GM18951 (cell line): ENCODE measurements around the gene CLBA1.

Source experiments
- POLR2A ChIP-seq: IDR thresholded peaks from 4 replicates; pipeline ENCODE4 v1.6.1; 2011; ENCODE audit warnings: mild to moderate bottlenecking; ENCODE audit not compliant: insufficient read length, insufficient read depth; ENCODE audit errors: extremely low read depth
- in situ Hi-C: fragments of 300-500 bp; cut with MboI; formaldehyde crosslinking; loops from one replicate; pipeline ENCODE4 v1.12.0; 2022; ENCODE audit warnings: low sequenced_read_pairs, mixed read lengths, inconsistent platforms; ENCODE audit not compliant: unreplicated experiment

The CLBA1 gene

DNA sequence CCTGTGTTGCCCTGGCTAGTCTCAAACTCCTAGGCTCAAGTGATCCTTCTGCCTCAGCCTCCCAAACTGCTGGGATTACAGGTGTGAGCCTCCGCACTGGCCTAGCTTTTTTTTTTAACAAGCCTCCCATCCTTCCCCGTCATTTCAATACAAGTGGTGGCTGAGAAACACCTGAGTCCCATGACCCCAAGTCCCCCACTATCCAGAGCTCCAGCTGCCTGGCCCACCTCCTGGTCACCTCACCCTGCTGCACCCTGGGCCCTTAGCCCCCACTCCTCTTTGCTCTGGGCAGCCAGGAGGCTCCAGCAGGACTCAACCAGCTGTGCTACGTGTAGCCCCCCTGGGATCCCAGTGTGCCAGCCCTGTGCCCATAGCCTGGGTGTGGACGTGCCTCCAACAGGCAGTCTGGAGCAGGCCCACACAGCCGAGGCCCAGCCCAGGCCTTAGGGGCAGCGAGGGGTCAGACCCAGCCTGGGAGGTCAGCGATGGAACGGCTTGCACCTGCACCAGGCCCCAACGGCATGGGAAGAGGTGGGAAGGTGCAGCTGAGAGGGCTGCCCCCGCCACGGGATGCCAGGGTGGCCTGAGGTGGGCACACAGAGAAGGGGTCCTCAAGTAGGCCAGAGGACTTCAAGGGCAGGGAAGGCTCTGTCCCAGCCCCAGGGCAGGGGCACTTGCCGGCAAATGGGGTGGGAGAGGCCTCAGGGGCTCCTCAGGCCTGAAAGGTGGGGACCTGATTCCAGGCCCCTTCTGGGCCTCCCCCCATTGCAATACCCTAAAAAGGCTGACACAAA lies 13.9 kb upstream of the CLBA1 start:
- no peak for TF ChIP-seq POLR2A
- in situ Hi-C loops, result loop anchor here (5.0 kb wide), 1 partner anchor 76 kb away; no protein-coding TSS in a partner anchor

DNA sequence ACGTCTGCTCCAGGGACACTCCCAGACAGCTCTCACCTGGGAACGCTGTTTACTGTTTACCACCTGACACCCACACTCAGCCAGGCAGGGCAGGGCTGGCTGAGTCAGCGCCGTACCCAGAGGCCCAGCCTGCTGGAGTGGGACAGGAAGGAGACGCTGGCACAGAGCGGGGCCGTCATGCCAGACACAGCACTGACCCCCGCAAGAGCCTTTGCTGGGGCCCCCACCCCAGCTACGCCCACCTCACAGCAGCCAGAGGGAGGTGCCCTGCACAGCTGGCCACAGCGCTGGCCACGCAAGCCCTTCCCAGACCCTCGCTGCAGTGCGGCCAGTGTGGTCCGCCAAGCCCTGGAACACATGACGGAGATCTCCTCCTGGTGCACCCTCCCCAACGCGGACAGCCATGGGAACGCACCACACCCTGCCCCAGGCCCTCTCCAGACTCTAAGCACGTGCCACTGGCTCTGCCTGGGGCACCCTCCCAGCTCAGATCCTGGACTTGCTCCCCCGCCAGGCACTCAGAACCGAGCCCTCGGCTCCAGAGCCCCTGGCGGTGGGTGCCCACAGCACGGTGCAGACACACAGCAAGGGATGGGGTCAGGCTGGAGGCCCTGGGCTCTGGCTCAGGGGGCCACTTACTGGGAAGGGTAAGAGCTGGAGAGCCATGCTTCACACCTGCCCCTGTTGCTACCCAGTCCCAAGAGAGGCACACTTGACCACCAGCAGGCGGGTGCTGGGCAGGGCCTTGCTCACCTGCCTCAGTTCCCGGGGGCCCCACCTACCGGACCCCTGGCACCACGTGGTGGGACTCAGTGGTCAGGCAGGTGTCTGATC lies 13.1 kb upstream of the CLBA1 start:
- in situ Hi-C loops, result loop anchor here (5.0 kb wide), 1 partner anchor 75 kb away; no protein-coding TSS in a partner anchor
- TF ChIP-seq POLR2A, result no peak

DNA sequence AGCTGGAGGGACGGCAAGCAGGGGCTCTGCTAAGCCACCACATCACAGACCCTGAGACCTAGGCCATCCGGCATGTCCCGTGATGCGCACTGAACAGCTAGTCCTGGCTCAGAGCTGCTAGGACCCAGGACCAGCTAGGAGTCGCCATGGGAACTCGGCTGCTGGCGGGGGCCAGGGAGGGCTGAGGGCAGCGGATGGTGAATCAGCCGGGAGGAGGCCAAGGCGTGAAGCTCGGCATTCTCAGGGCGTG lies 12.5 kb upstream of the CLBA1 start:
- in situ Hi-C loops, result loop anchor here (5.0 kb wide), 1 partner anchor 74 kb away; no protein-coding TSS in a partner anchor
- TF ChIP-seq POLR2A, result no peak

DNA sequence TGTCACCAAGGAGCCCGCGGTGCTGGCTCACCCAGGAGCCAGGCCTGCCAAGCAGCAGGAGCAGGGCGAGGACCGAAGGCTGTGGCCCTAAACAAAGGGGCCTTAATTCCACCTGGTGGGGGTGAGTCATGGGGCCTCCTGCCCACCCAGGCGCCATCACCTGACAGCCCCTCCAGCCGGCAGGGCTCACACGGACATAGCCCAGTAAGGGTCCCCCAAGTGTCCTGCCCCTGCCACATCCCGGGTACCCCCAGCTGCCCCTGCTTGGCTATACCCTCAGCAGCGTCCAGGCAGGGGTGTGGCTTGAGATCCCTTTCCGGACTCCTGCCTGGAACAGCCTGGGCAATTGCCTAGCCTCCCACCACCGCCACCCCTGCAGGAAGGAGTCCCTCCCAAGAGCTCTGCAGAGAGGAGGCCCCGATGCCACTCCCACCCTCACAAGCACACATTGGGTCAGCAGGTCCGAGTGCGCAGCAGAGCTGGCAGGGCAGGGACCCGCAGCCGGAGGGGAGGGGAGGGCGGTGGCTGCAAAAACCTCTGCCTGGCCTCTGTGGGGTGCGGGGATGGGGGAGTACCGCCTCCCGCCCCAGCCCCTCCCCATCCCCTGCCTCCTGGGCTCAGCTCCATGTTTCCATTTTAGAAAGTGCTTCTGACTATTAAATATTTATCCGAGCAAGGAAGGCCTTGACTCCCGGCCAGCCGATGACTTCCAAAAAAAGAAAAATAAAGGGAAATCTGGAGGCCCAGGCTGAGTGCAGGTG lies 12.0 kb upstream of the CLBA1 start:
- no peak for TF ChIP-seq POLR2A
- in situ Hi-C loops, result loop anchor here (5.0 kb wide), 1 partner anchor 74 kb away; no protein-coding TSS in a partner anchor

DNA sequence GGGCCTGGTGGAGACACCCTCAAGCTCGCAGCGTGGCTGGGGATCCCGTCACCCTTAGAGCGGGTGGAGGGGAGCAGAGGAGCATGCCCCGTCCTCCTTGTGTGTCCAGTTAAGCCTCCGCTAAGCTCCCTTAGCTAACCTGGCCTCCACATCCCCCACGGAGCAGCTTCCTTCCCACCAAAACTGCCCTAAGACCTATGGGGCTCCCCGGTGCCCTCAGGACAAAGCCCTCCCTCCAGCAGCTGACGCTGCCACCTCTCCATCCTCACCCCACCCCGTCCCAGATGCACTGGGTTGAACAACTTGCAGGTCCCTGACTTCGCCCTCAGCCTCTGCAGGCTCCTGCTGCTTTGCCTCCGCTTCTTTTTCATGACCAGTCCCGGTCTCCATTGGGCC lies 11.4 kb upstream of the CLBA1 start:
- in situ Hi-C loops, result loop anchor here (5.0 kb wide), 1 partner anchor 73 kb away; no protein-coding TSS in a partner anchor
- TF ChIP-seq POLR2A, result no peak

DNA sequence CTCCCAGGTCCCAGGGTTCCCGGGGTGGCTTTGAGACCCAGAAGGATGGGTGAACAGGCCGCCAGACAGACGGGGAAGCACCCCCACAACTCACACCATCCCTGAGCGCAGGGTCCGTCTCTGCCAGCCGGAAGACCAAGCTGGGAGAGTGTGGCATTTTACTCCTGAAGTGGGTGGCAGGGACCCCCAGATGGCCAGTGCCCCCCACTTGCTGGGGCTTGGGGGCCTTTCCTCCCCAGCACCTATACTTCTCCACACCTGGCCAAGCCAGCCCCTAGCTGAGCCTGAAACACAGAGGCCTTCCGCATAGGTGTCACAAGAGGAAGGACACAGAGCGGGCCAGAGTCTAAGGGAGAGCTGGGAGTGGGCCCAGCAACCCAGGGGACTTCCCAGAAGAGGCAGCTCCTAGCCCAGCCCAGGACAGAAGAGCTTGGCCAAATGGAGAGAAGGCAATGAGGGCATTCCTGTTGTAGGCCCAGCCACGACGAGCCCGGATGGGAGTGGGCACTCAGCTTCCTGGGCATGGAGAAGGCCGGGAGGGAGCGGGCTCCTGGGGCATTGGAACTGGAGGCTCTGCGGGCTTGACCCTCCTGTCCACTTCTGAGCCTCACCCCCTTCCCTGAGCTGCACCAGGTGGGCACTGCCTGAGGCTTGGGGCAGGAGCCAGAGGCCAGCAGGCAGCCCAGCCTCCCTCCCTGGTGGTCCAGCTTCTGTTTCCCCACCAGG lies 10.8 kb upstream of the CLBA1 start:
- TF ChIP-seq POLR2A, result no peak
- in situ Hi-C loops, result loop anchor here (5.0 kb wide), 1 partner anchor 72 kb away; no protein-coding TSS in a partner anchor

DNA sequence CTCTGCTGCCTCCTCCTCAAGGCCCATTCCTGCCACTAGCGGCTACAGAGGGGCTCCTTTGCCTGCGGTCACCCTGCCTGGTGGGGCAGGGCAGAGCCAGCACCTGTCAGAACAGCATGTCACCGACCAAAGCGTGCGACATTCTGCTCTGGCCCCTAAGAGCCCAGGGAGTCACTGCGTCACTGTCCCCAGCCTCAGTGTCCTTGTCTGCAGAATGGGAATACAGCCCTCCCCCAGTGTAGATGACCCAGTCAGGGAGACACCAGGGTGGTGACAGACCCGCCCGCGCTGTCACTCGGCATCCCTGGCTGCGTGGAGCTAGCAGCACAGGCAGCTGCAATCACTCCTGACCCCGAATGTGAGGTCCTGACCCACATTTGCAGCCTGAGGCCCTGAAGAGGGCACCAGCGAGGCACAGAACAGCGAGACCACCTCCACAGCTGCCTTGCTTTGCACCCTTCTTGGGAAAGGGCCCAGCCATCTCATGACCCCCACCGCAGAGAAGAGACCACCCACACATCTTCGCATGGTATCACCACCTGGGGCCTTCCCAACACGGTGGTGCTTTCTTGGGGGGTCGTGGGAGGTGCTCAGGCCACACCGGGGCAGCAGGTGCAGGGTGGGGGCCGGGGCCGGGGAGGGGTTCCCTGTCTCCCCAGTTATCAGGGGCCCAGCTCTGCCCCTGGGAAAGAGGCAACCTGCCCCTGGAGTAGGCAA lies 9.9 kb upstream of the CLBA1 start:
- no peak for TF ChIP-seq POLR2A
- in situ Hi-C loops, result no loop called here

DNA sequence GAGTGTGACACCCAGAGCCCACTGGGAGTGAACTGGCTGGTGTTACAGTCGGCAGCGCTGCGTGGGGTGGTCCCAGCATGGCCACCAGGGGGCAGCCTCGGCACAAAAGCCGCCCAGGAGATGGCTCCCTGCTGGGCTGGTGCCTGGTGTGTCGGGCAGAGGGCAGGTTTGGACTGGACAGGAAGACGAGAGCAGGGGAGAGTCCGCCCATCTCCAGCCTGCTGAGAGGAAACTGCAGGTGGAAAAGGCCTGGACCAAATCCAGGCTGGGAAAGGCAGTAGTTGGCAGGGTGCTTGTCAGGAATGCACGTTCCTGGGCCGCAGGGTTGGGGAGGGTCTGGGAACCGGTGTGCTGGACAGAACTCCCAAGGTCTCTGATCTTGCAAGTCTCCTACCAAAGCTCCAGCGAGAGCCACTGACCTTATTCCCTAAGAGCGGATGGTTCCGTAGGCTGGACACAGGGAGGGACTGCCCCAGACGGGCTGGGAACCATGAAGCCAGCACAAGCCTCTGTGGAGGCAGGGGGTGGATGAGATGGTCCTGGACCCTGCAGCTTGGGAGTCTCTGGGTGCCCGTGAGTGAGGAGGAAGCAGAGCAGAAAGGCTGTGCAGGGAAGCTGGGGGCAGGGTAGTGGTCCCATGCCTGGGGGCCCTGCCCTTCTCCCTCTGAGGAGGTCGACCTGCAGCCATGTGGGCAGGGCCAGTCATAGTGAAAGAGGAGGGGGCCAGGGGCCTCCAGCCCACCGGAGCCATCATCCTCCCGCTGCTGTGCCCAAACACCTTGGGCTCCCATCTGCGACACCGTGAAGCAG lies 9.2 kb upstream of the CLBA1 start:
- in situ Hi-C loops, result no loop called here
- no peak for TF ChIP-seq POLR2A

DNA sequence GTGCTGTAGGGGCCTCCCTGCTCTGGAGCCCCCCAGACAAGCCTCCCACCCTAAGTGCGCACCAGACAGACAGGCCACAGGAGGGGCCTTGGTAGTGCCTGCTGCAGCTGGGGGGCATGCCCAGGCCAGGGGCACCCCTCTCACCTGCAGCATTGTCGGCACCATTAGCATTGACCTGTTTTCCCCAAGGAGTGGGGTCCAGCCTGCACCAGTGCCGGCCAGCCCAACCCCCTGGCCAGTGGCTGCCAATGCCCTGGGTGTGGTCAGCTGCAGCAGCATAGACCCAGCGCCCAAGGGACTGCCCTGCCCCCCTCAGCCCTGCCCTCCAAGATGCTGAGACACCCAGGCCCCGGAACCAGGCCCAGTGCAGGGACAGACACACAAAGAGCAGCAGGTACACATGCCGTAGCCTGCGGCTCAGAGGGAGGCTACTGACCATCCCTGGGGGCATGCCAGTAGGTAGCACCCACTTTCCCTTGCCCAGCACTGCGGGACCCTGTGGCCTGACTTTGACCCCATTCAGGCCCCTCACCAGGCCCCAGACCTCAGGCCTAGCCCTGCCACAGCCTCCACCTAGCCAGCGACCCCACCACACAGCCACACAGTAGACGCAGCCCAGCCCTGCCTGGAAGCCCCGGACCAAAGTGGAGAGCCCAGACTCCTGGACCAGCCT lies 8.4 kb upstream of the CLBA1 start:
- in situ Hi-C loops, result no loop called here
- TF ChIP-seq POLR2A, result no peak

DNA sequence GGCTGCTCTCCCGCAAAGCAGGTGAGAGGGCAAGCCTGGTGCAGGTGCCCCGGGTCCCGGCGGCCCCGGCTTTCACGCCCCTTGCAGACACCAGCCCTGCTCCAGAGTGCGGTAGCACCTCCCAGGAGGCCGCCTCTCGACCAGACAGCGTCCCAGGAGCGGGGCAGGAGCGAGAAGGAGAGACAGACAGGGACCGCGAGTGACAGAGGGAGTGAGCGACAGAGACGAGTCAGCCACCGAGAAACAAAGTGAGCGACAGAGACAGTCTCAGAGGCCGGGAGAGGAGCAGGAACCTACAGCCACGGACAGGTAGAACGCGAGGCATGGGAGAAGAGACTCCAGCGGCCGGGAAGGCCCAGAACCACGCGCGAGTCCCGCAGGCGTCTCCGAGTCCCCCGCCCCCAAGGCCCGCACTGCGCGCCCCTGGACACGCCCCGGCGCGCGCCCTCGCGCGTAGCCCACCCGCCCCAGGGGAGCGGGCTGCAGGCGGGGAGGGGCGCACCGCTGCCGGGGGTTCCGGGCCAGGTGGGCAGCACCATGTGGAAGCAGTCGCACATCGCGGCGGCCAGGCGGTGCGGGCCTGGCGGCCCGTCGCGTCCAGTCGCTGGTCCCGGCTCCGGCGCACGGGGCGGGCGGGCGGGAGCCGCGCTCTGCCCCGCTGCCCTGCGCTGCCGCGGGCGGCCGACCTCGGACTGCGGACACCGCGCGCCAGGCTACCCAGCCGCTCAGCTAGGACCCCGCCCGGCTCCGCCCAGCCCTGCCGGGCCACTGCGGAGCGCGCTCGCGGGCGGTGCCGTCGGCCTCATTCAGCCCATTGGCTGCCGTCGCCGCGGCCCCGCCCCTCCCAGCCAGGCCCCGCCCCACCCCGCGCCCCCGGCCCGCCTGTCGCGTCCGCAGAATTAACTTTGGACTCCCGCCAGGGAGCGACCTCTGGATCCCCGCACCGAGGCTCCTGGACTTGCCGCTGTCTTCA lies 7.6 kb upstream of the CLBA1 start, which contains the start of gene AHNAK2:
TSS of gene AHNAK2 (minus strand) at position 694 of the 973 bp plus-strand sequence. CDS start at position 557, 137 bp downstream.
- TF ChIP-seq POLR2A, result no peak
- in situ Hi-C loops, result no loop called here
